Activated CD4-positive, alpha-beta T cell treated with anti-CD3 and anti-CD28 coated beads for 36 hours (primary cell): ENCODE data around the gene STAB2. TPM values are rescaled to one million over a fixed set of nuclear protein-coding genes. Genes with fewer than 3 reads are reported as not detected.
A peak's percentile ranks its signal among the peaks of the same experiment; 100 is the strongest.

ENCODE experiments used
- ATAC-seq: fragments of 200-7000 bp; cut with Tn5 transposase; one replicate; pipeline ENCODE4 v1.10.0; 2021; ENCODE audit warnings: mild to moderate bottlenecking, moderate library complexity
- CTCF ChIA-PET: fragments of 350-600 bp; sonication (Branson Sonifier 250); formaldehyde crosslinking; loops from one replicate; lab custom pipeline; 2021; ENCODE audit warnings: antibody characterized with exemption; lab: Charles Lee
- POLR2A ChIA-PET: fragments of 350-600 bp; sonication (Branson Sonifier 250); formaldehyde crosslinking; loops from one replicate; lab custom pipeline; 2021; ENCODE audit warnings: antibody characterized with exemption, inconsistent platforms; lab: Charles Lee
- DNase-seq: peaks from one replicate; pipeline ENCODE4 v3.0.0-alpha.2; 2020
- H3K27ac Mint-ChIP-seq: one replicate; pipeline ENCODE4 v1.8.0; 2021; ENCODE audit warnings: mixed read lengths
- H3K27me3 Mint-ChIP-seq: one replicate; pipeline ENCODE4 v1.8.0; 2021; ENCODE audit warnings: mixed read lengths
- H3K36me3 Mint-ChIP-seq: one replicate; pipeline ENCODE4 v1.8.0; 2021; ENCODE audit warnings: low read depth, mixed read lengths
- H3K4me1 Mint-ChIP-seq: one replicate; pipeline ENCODE4 v1.8.0; 2021; ENCODE audit warnings: mixed read lengths
- H3K4me3 Mint-ChIP-seq: one replicate; pipeline ENCODE4 v1.8.0; 2021; ENCODE audit warnings: mild to moderate bottlenecking, moderate library complexity, mixed read lengths
- H3K9me3 Mint-ChIP-seq: one replicate; pipeline ENCODE4 v1.8.0; 2021; ENCODE audit warnings: low read depth, mixed read lengths
- intact Hi-C, 2 experiments: fragments of 100-400 bp; cut with DNase I in 1 of 2; cut with micrococcal nuclease in 1 of 2; formaldehyde crosslinking; loops; one replicate each; pipeline versions ENCODE4 v1.14.2 to v1.15.1; 2022 to 2024; cut with DNase I, micrococcal nuclease
- total RNA-seq, 2 experiments: library from RNA; stranded (reverse); gene quantifications; one replicate each; pipeline ENCODE4 v1.2.3, GENCODE V29; 2021

Gene STAB2
- total RNA-seq, 2 experiments from 2014 or later: not detected

DNA sequence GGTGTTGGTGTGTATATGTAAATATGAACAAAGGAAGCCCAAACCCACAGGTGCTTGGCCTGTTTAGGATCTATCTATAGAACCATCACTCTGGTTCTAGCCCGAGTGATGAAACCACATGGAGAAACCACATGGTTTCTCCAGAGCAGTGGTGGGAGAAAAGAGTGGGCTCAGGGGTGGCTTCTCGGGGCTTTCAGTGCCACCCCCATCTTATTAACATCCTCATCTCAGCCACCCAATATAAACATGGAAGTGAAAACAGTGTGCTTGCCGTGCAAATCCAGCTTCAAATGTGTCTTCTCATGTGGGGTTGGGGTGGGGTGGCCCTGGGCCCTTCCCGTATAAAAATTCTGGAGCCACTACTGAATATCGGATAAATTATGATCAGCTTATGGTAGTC lies 109.0 kb downstream of the STAB2 start:
- Mint-ChIP-seq H3K27ac (no peak overlapping the region), H3K4me1 (peaks cover 9% of the 10 kb centered on the region), H3K4me3 (no peak overlapping the region), H3K9me3 (no peaks in the 10 kb centered on the region), H3K27me3 (peaks cover 18% of the 10 kb centered on the region), H3K36me3 (no peaks in the 10 kb centered on the region)
- no peak for ATAC-seq
- intact Hi-C loops: no loop called here
- DNase-seq: no peak
- POLR2A ChIA-PET: no interaction called here
- CTCF ChIA-PET: no interaction called here

DNA sequence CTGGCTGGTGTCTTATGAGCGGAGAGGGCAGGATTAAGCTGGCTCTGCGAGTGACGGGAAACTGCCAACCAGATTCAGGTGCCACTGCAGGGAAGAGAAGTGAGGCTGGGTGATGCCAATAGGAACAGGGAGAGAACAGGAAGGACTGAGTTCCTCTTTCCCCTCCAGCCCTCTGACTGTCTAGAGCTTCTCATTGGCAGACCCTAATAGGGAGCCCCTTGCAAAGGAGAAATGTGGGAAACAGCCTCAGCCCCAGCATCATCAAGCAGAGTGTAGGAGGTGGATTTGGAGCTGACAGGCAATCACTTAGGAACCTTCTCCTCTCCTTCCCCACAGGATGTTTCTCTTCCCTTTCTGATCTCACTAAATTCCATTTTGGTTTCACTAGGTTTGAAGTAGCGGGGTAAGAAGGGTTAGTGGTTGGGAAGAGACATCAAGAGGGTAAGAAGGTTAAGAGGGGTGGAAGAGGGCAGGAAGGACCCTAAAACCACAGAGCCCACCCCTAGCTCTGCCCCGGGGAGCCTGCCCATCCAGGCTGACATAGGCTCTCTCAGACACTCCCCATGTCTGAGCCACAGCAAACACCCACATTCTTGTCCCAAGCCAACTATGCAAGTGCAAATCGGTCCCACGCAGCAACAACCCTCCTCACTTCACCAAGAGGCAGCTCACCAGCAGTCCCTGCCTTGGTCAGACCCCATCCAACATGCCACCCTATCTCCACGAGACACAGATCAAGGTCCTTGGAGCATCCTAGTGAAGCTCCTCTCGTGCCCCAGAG lies 111.1 kb downstream of the STAB2 start:
- Mint-ChIP-seq H3K27ac (no peak overlapping the region), H3K27me3 (peaks cover 17% of the 10 kb centered on the region), H3K4me3 (no peak overlapping the region), H3K36me3 (no peaks in the 10 kb centered on the region), H3K9me3 (no peaks in the 10 kb centered on the region), H3K4me1 (peaks cover 9% of the 10 kb centered on the region)
- CTCF ChIA-PET: interaction anchor here (0.8 to 1.2 kb wide), 4 partner anchors 11 to 65 kb away, joined by 3 to 4 read pairs (median 4); no protein-coding TSS in a partner anchor
- DNase-seq (peak; percentile 11), ATAC-seq (peak; percentile 6)
- POLR2A ChIA-PET: interaction anchor here (1.4 kb wide), 1 partner anchor 17 kb away, joined by 3 read pairs; no protein-coding TSS in a partner anchor
- intact Hi-C loops: no loop called here

DNA sequence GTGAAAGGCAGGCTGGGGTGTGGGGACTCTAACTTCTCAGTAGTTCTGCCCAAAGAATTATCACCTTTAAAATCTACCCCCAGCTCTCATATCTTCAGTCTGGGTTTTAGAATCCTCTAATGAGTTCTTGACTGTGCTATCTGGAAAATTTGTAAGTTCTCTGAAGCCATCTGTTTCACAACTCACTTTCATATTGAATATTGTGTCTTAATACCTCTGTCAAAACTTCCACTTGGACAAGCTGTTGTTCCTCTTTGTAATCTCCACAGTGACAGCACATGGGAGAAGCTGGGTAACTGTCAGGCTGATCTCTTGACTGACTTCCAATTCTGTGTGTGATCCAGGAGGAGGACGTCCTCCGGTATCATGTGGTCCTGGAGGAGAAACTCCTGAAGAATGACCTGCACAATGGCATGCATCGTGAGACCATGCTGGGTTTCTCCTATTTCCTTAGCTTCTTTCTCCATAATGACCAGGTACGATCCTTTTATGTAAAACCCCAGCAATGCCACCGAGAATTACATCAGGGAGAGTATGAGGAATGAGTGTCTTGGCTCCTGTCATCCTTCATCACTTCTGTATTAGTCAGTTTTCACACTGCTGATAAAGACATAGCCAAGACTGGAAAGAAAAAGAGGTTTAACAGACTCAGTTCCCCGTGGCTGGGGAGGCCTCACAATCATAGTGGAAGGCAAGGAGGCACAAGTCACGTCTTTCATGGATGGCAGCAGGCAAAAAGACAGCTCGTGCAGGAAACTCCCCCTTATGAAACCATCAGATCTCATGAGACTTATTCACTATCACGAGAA lies 111.9 kb downstream of the STAB2 start:
- no peaks in the 10 kb centered on the region for H3K9me3 Mint-ChIP-seq
- H3K27me3 Mint-ChIP-seq: peaks cover 17% of the 10 kb centered on the region
- ChIA-PET CTCF (interaction anchor here (0.8 to 1.2 kb wide), 3 partner anchors 12 to 66 kb away, joined by 3 to 4 read pairs (median 4); no protein-coding TSS in a partner anchor), POLR2A (interaction anchor here (1.4 kb wide), 1 partner anchor 18 kb away, joined by 3 read pairs; no protein-coding TSS in a partner anchor)
- no peak overlapping the region for H3K4me3 Mint-ChIP-seq
- peak overlapping the region; percentile 11 for H3K27ac Mint-ChIP-seq
- ATAC-seq (peak; percentile 78), DNase-seq (peak; percentile 9)
- intact Hi-C loops: no loop called here
- peaks cover 9% of the 10 kb centered on the region for H3K4me1 Mint-ChIP-seq
- H3K36me3 Mint-ChIP-seq: no peaks in the 10 kb centered on the region

DNA sequence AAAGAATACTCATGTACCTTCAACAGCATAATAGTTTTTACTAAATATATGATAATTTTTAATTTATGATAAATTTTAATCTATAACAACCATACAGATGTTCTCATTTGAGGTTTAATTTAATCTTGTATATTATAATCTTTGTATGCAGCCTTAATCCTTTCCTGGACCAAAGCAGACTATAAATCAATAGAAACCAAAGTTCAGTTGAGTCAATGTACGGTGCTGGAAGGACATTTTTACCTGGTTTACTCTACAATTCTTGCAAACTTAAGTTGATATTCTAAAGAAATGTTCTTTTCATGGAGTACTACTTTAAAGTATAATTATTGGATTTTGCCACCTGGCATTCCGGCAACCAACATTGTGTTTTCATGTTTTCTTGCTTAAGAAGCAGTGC lies 118.0 kb downstream of the STAB2 start:
- intact Hi-C loops: no loop called here
- no peaks in the 10 kb centered on the region for H3K36me3 Mint-ChIP-seq
- ATAC-seq: no peak
- peaks cover 7% of the 10 kb centered on the region for H3K27me3 Mint-ChIP-seq
- H3K4me3 Mint-ChIP-seq: no peak overlapping the region
- ChIA-PET CTCF (no interaction called here), POLR2A (no interaction called here)
- H3K9me3 Mint-ChIP-seq: no peaks in the 10 kb centered on the region
- DNase-seq: no peak
- no peak overlapping the region for H3K27ac Mint-ChIP-seq
- no peaks in the 10 kb centered on the region for H3K4me1 Mint-ChIP-seq

DNA sequence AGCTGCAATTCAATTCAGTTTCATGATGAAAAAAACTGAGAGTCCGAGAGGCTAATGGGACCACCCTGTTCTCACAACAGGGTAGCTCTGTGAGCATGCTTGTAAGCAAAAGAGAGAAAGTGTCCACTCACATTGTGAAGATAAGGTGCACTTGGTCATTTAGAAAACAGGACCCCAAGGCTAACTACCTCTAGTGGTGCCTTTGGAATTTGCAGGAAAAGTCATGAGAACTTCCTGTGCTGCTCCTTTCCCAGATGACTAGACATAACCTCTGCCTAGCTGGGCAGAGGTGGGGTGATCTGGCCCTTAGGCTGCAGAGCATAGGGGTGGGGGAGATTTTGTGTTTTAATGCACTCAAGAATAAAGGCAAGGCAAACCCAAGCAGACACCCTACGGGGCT lies 118.9 kb downstream of the STAB2 start:
- DNase-seq (no peak), ATAC-seq (no peak)
- peaks cover 7% of the 10 kb centered on the region for H3K27me3 Mint-ChIP-seq
- no peak overlapping the region for H3K27ac Mint-ChIP-seq
- no peak overlapping the region for H3K4me3 Mint-ChIP-seq
- no peaks in the 10 kb centered on the region for H3K4me1 Mint-ChIP-seq
- CTCF ChIA-PET: no interaction called here
- POLR2A ChIA-PET: no interaction called here
- H3K9me3 Mint-ChIP-seq: no peaks in the 10 kb centered on the region
- no peaks in the 10 kb centered on the region for H3K36me3 Mint-ChIP-seq
- intact Hi-C loops: no loop called here

DNA sequence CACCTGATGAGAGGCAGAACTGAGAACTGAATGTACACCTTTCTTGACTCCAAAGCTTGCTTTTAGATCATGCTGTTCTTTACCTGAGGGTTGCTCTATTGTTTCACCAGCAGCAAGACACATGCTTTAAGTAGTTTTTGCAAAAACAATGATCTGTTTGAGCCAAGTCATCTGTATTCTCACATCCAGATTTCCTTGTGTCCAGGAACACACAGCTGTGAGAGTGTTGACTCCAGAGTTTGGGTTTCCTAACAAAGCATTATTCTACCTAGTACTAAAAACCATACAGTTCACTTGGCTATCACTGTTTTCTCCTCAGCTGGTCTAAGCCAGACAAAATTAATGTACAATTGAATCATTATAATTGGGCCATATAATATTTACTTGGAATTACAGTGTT lies 120.4 kb downstream of the STAB2 start:
- H3K36me3 Mint-ChIP-seq: no peaks in the 10 kb centered on the region
- intact Hi-C loops: no loop called here
- no peaks in the 10 kb centered on the region for H3K4me1 Mint-ChIP-seq
- no peak overlapping the region for H3K4me3 Mint-ChIP-seq
- no peak overlapping the region for H3K27ac Mint-ChIP-seq
- peaks cover 11% of the 10 kb centered on the region for H3K27me3 Mint-ChIP-seq
- DNase-seq: no peak
- no peaks in the 10 kb centered on the region for H3K9me3 Mint-ChIP-seq
- ChIA-PET CTCF (no interaction called here), POLR2A (no interaction called here)
- ATAC-seq: no peak

DNA sequence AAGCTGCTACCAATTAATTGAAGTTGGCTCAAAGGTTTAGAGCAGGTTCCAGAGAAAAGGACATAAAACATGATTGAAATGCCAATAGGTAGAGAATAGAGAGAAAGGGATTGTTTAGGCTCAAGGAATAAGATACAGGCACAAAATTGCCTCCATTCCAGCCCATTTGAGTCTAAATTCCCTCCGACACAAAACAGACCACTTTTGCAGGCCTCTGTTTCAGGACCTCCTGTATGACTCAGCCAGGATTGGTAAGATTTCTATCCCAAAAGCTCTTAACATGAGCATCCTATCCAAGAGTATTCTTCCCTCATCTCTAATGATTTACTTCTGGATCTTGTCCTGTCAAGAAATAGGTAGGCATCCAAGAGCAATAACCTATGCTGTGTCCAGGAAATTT lies 123.5 kb downstream of the STAB2 start:
- no peak overlapping the region for H3K27ac Mint-ChIP-seq
- H3K27me3 Mint-ChIP-seq: peaks cover 14% of the 10 kb centered on the region
- ChIA-PET POLR2A (no interaction called here), CTCF (no interaction called here)
- H3K4me1 Mint-ChIP-seq: no peaks in the 10 kb centered on the region
- H3K9me3 Mint-ChIP-seq: no peaks in the 10 kb centered on the region
- intact Hi-C loops: no loop called here
- DNase-seq (no peak), ATAC-seq (no peak)
- no peak overlapping the region for H3K4me3 Mint-ChIP-seq
- H3K36me3 Mint-ChIP-seq: no peaks in the 10 kb centered on the region

DNA sequence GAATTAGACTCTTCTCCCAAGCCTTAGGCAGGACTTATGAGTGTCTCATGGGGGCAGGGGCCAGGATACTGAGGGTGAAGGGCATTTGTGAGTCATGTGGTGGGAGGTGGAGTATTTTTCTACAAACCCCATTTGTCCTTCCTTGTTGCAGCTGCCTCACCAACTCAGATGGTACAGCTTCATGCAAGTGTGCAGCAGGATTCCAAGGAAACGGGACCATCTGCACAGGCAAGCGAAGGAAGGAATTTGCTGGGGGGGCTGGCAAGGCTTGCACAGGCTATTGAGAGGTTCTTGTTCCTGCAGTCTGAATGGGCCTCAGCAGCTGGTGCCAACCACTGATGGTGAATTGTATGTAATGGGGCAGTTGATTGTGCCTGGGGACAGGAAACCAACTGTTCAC lies 125.1 kb downstream of the STAB2 start:
- no peak for DNase-seq
- Mint-ChIP-seq H3K9me3 (no peaks in the 10 kb centered on the region), H3K27me3 (peaks cover 14% of the 10 kb centered on the region), H3K4me1 (no peaks in the 10 kb centered on the region), H3K27ac (no peak overlapping the region), H3K36me3 (no peaks in the 10 kb centered on the region), H3K4me3 (no peak overlapping the region)
- ATAC-seq: no peak
- POLR2A ChIA-PET: no interaction called here
- intact Hi-C loops: no loop called here
- CTCF ChIA-PET: no interaction called here

DNA sequence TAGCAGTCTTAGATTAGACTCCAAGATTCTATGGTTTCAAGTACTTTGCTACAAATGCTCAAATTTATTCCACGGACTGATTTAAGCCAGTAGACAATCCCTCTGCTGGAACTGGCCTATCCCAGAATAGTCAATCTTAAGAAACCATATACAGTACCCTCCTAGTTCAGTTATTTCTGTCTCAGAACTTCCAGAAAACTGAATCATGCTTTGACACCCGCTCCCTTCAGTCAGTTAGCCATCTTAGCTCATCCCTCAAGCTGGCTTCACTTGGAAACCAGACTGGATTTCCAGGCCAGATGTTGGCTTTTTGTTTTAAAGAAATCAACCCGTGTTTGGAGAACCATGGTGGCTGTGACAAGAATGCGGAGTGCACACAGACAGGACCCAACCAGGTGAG lies 128.4 kb downstream of the STAB2 start:
- CTCF ChIA-PET: no interaction called here
- no peak overlapping the region for H3K4me3 Mint-ChIP-seq
- H3K27ac Mint-ChIP-seq: no peak overlapping the region
- no peaks in the 10 kb centered on the region for H3K36me3 Mint-ChIP-seq
- no peaks in the 10 kb centered on the region for H3K4me1 Mint-ChIP-seq
- H3K27me3 Mint-ChIP-seq: peaks cover 9% of the 10 kb centered on the region
- POLR2A ChIA-PET: no interaction called here
- H3K9me3 Mint-ChIP-seq: no peaks in the 10 kb centered on the region
- DNase-seq (no peak), ATAC-seq (no peak)
- intact Hi-C loops: no loop called here

DNA sequence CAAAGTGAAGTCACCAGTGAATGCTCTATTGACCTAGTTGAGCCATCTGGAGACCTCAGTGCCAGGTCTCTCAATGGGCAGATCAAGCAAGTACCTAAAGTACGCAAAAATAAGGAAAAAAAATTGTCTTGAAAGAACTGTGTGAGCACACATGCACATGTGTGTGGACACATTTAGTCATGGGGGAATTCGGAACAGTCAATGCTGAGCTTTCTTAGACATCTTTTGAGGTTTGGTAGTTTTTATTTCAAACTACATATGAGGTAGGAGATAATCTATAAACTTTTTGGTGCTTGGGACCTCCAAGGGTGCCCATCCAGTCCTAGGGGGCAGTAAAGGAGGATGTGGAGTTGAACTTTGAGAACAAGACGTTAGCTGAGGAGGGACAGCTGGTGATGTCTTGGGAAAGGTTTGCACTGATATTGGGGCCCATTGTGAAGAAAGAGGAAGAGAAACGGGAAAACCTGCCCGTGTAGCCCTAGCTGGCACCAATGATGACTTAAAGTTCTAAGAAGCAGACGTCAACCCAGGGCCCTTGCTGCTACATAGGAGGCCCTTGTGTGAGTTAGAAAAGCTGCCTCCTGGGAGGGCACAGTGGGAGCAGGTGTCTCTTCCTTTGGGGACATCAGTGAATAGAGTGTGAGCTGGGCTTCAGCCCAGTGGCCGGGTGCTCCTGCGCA lies 129.6 kb downstream of the STAB2 start:
- H3K4me1 Mint-ChIP-seq: no peaks in the 10 kb centered on the region
- ChIA-PET CTCF (no interaction called here), POLR2A (no interaction called here)
- no peaks in the 10 kb centered on the region for H3K36me3 Mint-ChIP-seq
- DNase-seq: no peak
- no peak overlapping the region for H3K4me3 Mint-ChIP-seq
- H3K9me3 Mint-ChIP-seq: no peaks in the 10 kb centered on the region
- intact Hi-C loops: no loop called here
- no peak overlapping the region for H3K27ac Mint-ChIP-seq
- no peak for ATAC-seq
- peaks cover 9% of the 10 kb centered on the region for H3K27me3 Mint-ChIP-seq

DNA sequence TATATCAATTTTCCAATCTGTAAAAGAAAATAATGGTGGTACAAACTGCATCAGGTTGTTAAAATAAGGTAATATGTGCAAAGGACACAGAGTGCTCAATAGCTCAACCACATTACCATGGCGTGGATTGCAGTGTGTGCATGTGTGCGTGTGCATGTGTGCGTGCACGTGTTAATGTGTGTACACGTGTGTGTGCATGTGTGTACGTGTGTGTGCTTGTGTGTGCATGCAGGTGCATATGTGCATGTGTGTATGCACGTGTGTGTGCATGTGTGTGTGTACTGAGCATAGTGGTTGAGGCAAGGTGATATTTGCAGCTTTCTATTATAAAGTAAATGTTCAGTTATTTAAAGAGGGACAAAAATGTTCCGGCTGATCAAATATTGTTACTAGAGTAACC lies 138.3 kb downstream of the STAB2 start:
- ChIA-PET POLR2A (no interaction called here), CTCF (interaction anchor here (0.6 to 1.6 kb wide), 3 partner anchors 23 to 28 kb away, joined by 3 to 4 read pairs (median 4); no protein-coding TSS in a partner anchor)
- DNase-seq (no peak), ATAC-seq (no peak)
- no peaks in the 10 kb centered on the region for H3K27me3 Mint-ChIP-seq
- no peak overlapping the region for H3K27ac Mint-ChIP-seq
- no peaks in the 10 kb centered on the region for H3K36me3 Mint-ChIP-seq
- intact Hi-C loops: no loop called here
- H3K9me3 Mint-ChIP-seq: no peaks in the 10 kb centered on the region
- H3K4me3 Mint-ChIP-seq: no peak overlapping the region
- no peaks in the 10 kb centered on the region for H3K4me1 Mint-ChIP-seq
